Astrocyte (in vitro differentiated cells and primary cell): ENCODE data around the gene PHC3.

ENCODE experiments used
- EZH2 ChIP-seq: IDR thresholded peaks from 2 replicates; pipeline ENCODE4 v1.6.1; 2012; ENCODE audit warnings: mild to moderate bottlenecking, low read length, inconsistent platforms; ENCODE audit not compliant: insufficient read depth
- TF ChIP-seq, protein P1 (sequence below): IDR thresholded peaks from 2 replicates; pipeline ENCODE4 v1.5.1; 2011; ENCODE audit warnings: low read depth, mild to moderate bottlenecking, inconsistent platforms, low read length, moderate library complexity; ENCODE audit not compliant: insufficient read depth

DNA sequence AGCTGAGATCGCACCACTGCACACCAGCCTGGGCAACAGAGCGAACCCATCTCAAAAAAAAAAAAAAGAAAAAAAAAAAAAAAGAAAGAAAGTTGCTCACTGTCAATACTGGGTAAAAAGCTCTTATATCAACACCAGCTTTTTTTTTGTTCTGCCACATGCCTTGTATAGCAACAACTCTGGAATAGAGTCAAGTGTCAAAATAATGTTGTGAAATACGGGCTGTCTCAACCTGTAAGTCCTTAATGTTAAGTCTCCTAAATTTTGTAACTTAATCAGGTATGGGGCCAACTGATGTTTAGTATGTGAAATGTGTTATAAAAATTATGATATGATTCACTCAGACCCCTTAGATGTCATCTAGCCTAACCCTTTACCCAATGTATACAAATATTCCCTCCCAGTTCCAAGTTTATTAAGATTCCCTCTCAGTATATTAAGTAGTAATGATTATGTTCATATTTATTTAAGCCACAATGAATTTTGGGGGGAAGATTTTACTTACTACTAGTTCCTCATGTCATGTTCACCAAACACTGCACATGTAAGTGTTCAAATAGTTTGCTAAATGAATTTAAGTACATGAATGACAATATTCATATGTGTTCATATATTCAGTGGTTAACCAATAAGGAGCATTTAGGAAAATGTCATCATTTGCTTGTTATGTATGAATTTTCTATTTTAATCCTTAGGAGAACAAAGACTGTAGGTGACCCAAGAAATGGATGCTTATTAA is 91.5 kb downstream of the PHC3 start:
- TF ChIP-seq, protein P1, sequence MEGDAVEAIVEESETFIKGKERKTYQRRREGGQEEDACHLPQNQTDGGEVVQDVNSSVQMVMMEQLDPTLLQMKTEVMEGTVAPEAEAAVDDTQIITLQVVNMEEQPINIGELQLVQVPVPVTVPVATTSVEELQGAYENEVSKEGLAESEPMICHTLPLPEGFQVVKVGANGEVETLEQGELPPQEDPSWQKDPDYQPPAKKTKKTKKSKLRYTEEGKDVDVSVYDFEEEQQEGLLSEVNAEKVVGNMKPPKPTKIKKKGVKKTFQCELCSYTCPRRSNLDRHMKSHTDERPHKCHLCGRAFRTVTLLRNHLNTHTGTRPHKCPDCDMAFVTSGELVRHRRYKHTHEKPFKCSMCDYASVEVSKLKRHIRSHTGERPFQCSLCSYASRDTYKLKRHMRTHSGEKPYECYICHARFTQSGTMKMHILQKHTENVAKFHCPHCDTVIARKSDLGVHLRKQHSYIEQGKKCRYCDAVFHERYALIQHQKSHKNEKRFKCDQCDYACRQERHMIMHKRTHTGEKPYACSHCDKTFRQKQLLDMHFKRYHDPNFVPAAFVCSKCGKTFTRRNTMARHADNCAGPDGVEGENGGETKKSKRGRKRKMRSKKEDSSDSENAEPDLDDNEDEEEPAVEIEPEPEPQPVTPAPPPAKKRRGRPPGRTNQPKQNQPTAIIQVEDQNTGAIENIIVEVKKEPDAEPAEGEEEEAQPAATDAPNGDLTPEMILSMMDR = no peak
- no peak for TF ChIP-seq EZH2
